SK-N-SH (cell line): ENCODE results near the gene HVCN1. TPM values are rescaled to one million over a fixed set of nuclear protein-coding genes. Genes with fewer than 3 reads are reported as not detected.

Source experiments
- CTCF ChIA-PET: fragments of 300-600, 350-600 bp; formaldehyde crosslinking; extraction: SDS; loops from one replicate; lab custom pipeline; 2021; lab: Yijun Ruan, JAX
- POLR2A ChIA-PET: fragments of 350-600 bp; sonication (Branson Sonifier 250); formaldehyde crosslinking; extraction: SDS; loops from one replicate; lab custom pipeline; 2020; ENCODE audit warnings: antibody characterized with exemption, inconsistent platforms; lab: Yijun Ruan, JAX
- DNase-seq: peaks from one replicate; pipeline ENCODE4 v3.0.0; 2012
- H2AFZ ChIP-seq: fragments of 200-600 bp; sonication (generic); 2 replicates; pipeline ENCODE4 v1.8.1; 2016; ENCODE audit warnings: antibody characterized with exemption, mild to moderate bottlenecking, low read depth
- H3F3A ChIP-seq: fragments of 200-600 bp; sonication (generic); replicated peaks from 2 replicates; pipeline ENCODE3; 2016; ENCODE audit warnings: antibody characterized with exemption, mild to moderate bottlenecking; ENCODE audit not compliant: insufficient read depth
- H3K27ac ChIP-seq, 2 experiments: fragments of 200-500 bp in 1 of 2; fragments of 200-600 bp in 1 of 2; sonication (Bioruptor generic) in 1 of 2; sonication (generic), shearing (Covaris generic) in 1 of 2; 2 replicates each; pipeline versions ENCODE4 v1.5.1 to v1.6.1; 2014 to 2016; ENCODE audit warnings: low read depth in 2 of 2, inconsistent platforms in 1 of 2, low read length in 1 of 2, mild to moderate bottlenecking in 1 of 2, mixed read lengths in 1 of 2
- H3K27me3 ChIP-seq: fragments of 200-600 bp; sonication (generic), shearing (Covaris generic); 2 replicates; pipeline ENCODE4 v1.6.1; 2016; ENCODE audit warnings: mixed run types; ENCODE audit not compliant: insufficient read depth
- H3K36me3 ChIP-seq, 2 experiments: fragments of 200-500 bp in 1 of 2; fragments of 200-600 bp in 1 of 2; sonication (Bioruptor generic) in 1 of 2; sonication (generic) in 1 of 2; replicated peaks in 1 of 2; 2 replicates each; pipeline versions ENCODE3 to v1.5.1; 2014 to 2016; ENCODE audit warnings: low read length in 1 of 2, mild to moderate bottlenecking in 1 of 2; ENCODE audit not compliant: insufficient read depth in 2 of 2, control insufficient read depth in 1 of 2
- H3K4me1 ChIP-seq, 2 experiments: fragments of 200-500 bp in 1 of 2; fragments of 200-600 bp in 1 of 2; sonication (Bioruptor generic) in 1 of 2; sonication (generic), shearing (Covaris generic) in 1 of 2; 2 replicates each; pipeline versions ENCODE4 v1.5.1 to v1.6.1; 2014 to 2016; ENCODE audit warnings: low read depth in 1 of 2, low read length in 1 of 2, mixed run types in 1 of 2; ENCODE audit not compliant: insufficient read depth in 2 of 2, control insufficient read depth in 1 of 2
- H3K4me2 ChIP-seq: fragments of 200-600 bp; sonication (generic), shearing (Covaris generic); 2 replicates; pipeline ENCODE4 v1.6.1; 2017; ENCODE audit warnings: mixed run types
- H3K4me3 ChIP-seq, 2 experiments: fragments of 200-500 bp in 1 of 2; fragments of 200-600 bp in 1 of 2; sonication (Bioruptor generic) in 1 of 2; sonication (generic), shearing (Covaris generic) in 1 of 2; 2 replicates each; pipeline versions ENCODE4 v1.5.1 to v1.8.1; 2014 to 2016; ENCODE audit warnings: low read depth in 2 of 2, inconsistent platforms in 1 of 2, low read length in 1 of 2, mild to moderate bottlenecking in 1 of 2, mixed read lengths in 1 of 2, moderate library complexity in 1 of 2
- H3K79me2 ChIP-seq: fragments of 200-600 bp; sonication (generic); 2 replicates; pipeline ENCODE4 v1.8.1; 2017; ENCODE audit warnings: mild to moderate bottlenecking; ENCODE audit not compliant: insufficient read depth
- H3K9ac ChIP-seq: fragments of 200-600 bp; sonication (generic); 2 replicates; pipeline ENCODE4 v1.6.1; 2017; ENCODE audit warnings: mixed run types
- H3K9me2 ChIP-seq: fragments of 200-600 bp; sonication (generic); 2 replicates; pipeline ENCODE4 v1.6.1; 2017; ENCODE audit warnings: mixed run types
- H3K9me3 ChIP-seq: fragments of 200-600 bp; sonication (generic); 2 replicates; pipeline ENCODE4 v1.6.1; 2017; ENCODE audit warnings: mixed run types, mild to moderate bottlenecking, moderate library complexity
- H4K20me1 ChIP-seq: fragments of 200-600 bp; sonication (generic); 2 replicates; pipeline ENCODE4 v1.6.1; 2017; ENCODE audit warnings: mild to moderate bottlenecking, mixed run types; ENCODE audit not compliant: insufficient read depth
- CHD2 ChIP-seq: fragments of 150-350 bp; IDR thresholded peaks from 2 replicates; pipeline ENCODE4 v1.6.1; 2018; ENCODE audit warnings: low read length; ENCODE audit not compliant: partially characterized antibody
- EP300 ChIP-seq, 2 experiments: IDR thresholded peaks; 2 replicates each; pipeline versions ENCODE4 v1.4.0 to v1.6.1; 2012; ENCODE audit warnings: borderline replicate concordance in 1 of 2, low read depth in 1 of 2, low read length in 1 of 2
- MEF2A ChIP-seq: IDR thresholded peaks from 2 replicates; pipeline ENCODE4 v1.4.0; 2012; ENCODE audit warnings: low read depth, borderline replicate concordance
- NRF1 ChIP-seq: IDR thresholded peaks from 2 replicates; pipeline ENCODE4 v1.6.1; 2012; ENCODE audit warnings: low read depth, mild to moderate bottlenecking, low read length
- RFX5 ChIP-seq: IDR thresholded peaks from 2 replicates; pipeline ENCODE4 v1.6.1; 2012; ENCODE audit warnings: mild to moderate bottlenecking, improper control_type of control experiment, low read length
- SIN3A ChIP-seq: IDR thresholded peaks from 2 replicates; pipeline ENCODE4 v1.6.1; 2012; ENCODE audit warnings: low read depth, mild to moderate bottlenecking, low read length, moderate library complexity, borderline replicate concordance
- TCF12 ChIP-seq: IDR thresholded peaks from 2 replicates; pipeline ENCODE4 v1.4.0; 2012
- WGBS: methylation state at CpG from one replicate; pipeline ENCODE4 v1.1.6; 2017; ENCODE audit warnings: low lambda C conversion rate; 5-methylcytosine and 5-hydroxymethylcytosine counted together
- polyA plus RNA-seq, 3 experiments: library from polyadenylated mRNA; depleted of rRNA; stranded (reverse); fragments of >200 nt; gene quantifications; 2 replicates each; pipeline ENCODE4 v1.2.3, GENCODE V29; 2012
- TF ChIP-seq, protein P1 (sequence below): fragments of 200-600 bp; sonication (generic); IDR thresholded peaks from 2 replicates; pipeline ENCODE4 v1.6.1; 2017; ENCODE audit warnings: antibody characterized with exemption, mild to moderate bottlenecking, moderate library complexity

HVCN1 gene
- polyA plus RNA-seq, 1 of the 3 experiments (the other 2 are of a cell fraction) = 0.03 TPM

DNA sequence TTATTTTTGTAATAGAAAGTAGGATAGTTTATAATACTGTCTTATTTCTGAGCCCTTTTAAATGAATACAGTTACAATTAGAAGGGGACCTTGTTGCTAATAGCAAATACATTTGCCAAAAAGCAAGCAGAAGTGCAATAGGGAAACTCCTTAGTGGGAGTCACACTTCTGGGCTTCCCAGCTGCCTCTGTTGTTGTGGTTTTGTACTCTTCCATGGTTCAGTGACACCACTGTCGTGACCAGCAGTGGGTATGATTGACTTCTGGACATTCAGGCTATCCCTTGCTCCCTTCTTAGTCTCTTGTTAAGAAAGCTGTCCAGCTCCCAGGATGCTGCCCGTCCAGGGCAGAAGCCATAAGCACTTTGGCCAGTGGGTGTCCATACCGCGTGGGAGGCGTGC lies 52.4 kb downstream of the HVCN1 start:
- Histone ChIP-seq H3K9me2 (no peaks in the 10 kb centered on the region), H3K9ac (no peak overlapping the region), H3K27me3 (no peaks in the 10 kb centered on the region), H4K20me1 (no peaks in the 10 kb centered on the region), H3K79me2 (no peaks in the 10 kb centered on the region), H3K9me3 (no peaks in the 10 kb centered on the region), H3K36me3 (peaks cover 0 to 21% of the 10 kb centered on the region in 2 experiments), H3K4me2 (no peak overlapping the region), H3K4me3 (no peak overlapping the region), H2AFZ (no peak overlapping the region), H3F3A (no peaks in the 10 kb centered on the region), H3K4me1 (peaks cover 0 to 10% of the 10 kb centered on the region in 2 experiments; a peak in 1 of 4 replicates), H3K27ac (no peak overlapping the region)
- ChIA-PET POLR2A (no interaction called here), CTCF (interaction anchor here (1.2 to 1.5 kb wide), 2 partner anchors 10 to 211 kb away, joined by 3 read pairs; partner anchors contain the start of gene CCDC63)
- WGBS = 94% methylated on average over 5 of the region's 5 CpGs
- DNase-seq = no peak
- TF ChIP-seq, protein P1, sequence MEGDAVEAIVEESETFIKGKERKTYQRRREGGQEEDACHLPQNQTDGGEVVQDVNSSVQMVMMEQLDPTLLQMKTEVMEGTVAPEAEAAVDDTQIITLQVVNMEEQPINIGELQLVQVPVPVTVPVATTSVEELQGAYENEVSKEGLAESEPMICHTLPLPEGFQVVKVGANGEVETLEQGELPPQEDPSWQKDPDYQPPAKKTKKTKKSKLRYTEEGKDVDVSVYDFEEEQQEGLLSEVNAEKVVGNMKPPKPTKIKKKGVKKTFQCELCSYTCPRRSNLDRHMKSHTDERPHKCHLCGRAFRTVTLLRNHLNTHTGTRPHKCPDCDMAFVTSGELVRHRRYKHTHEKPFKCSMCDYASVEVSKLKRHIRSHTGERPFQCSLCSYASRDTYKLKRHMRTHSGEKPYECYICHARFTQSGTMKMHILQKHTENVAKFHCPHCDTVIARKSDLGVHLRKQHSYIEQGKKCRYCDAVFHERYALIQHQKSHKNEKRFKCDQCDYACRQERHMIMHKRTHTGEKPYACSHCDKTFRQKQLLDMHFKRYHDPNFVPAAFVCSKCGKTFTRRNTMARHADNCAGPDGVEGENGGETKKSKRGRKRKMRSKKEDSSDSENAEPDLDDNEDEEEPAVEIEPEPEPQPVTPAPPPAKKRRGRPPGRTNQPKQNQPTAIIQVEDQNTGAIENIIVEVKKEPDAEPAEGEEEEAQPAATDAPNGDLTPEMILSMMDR = no peak

DNA sequence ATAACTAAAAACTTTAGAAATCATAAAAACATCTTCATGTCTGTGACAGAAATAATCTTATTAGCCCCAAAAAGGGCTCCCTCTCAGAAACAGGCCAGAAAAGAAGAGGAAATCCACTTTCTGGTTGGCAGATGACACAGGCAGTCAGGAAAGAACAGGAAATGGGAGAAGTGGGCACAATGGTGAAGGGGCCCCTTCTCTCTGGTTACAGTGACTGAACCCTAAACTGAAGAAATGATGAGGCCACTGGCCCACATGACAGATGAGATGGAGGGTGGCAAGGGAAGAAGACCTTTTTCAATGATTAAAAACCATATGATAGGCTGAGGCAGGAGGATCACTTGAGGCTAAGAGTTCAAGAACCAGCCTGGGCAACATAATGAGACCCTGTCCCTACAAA lies 53.9 kb downstream of the HVCN1 start:
- Histone ChIP-seq H3K9me2 (no peaks in the 10 kb centered on the region), H3K4me3 (no peak overlapping the region), H4K20me1 (no peaks in the 10 kb centered on the region), H3K9ac (no peak overlapping the region), H3K9me3 (no peaks in the 10 kb centered on the region), H3K27me3 (no peaks in the 10 kb centered on the region), H3K4me1 (peaks cover 0 to 6% of the 10 kb centered on the region in 2 experiments; a peak in 1 of 4 replicates), H3K79me2 (no peaks in the 10 kb centered on the region), H3F3A (no peaks in the 10 kb centered on the region), H2AFZ (no peak overlapping the region), H3K27ac (no peak overlapping the region), H3K36me3 (peaks cover 5 to 17% of the 10 kb centered on the region in 2 experiments), H3K4me2 (no peak overlapping the region)
- DNase-seq = no peak
- TF ChIP-seq MEF2A = no peak
- no peak for TF ChIP-seq RFX5
- TF ChIP-seq SIN3A = no peak
- TF ChIP-seq, protein P1 = no peak
- TF ChIP-seq TCF12 = no peak
- TF ChIP-seq NRF1 = no peak
- no peak for TF ChIP-seq CHD2
- no peak for TF ChIP-seq EP300 (IDR thresholded peaks at IDR 0.05; ENCODE audit: borderline replicate concordance in 1 of 2, low read depth in 1 of 2, low read length in 1 of 2)
- ChIA-PET CTCF (no interaction called here), POLR2A (interaction anchor here (0.6 kb wide), 1 partner anchor 11 kb away, joined by 4 read pairs; no protein-coding TSS in a partner anchor)
